ENCODE results near the gene LCE7A. TPM values are rescaled to one million over a fixed set of nuclear protein-coding genes. Genes with fewer than 3 reads are reported as not detected.

LCE7A gene
- total RNA-seq: 1 to 10 TPM in 1 of 8 experiments, not detected in 7; 2.4 TPM

GRCh38 chr1:152859696-152860095 lies at the start of gene LCE7A:
Gene LCE7A, plus strand, starts transcription at chr1:152859996. Its CDS starts 702 bp downstream, at chr1:152860698.
- Histone ChIP-seq H3K4me1 (replicated peaks in 1 of 2) (no peaks in the 10 kb centered on the region), H3K4me3 (no peak within 1 kb of the TSS), H3K27ac (no peak within 1 kb of the TSS)
- WGBS, 10 experiments: 40 to 78% (median 63%) methylated on average over 1 to 3 of the region's 3 CpGs; no CpG with 5 or more reads in 2 of the 10 experiments
- ATAC-seq (replicated peaks in 6 of 8): no peak
- in situ Hi-C loops (cut with MboI; ENCODE audit: low pct_unique_long_range_greater_than_20kb in 2 of 9, low sequenced_read_pairs in 9 of 9, unreplicated experiment in 9 of 9): loop anchor here in 1 of 9 experiments (25.0 kb wide), 1 partner anchor 197 kb away; the partner anchor contains the start of gene LCE2D

GRCh38 chr1:152811050-152811449 lies 48.7 kb upstream of the LCE7A start:
- WGBS, 10 experiments: 0 to 60% (median 50%) methylated on average over 1 to 2 of the region's 2 CpGs; no CpG with 5 or more reads in 3 of the 10 experiments
- no peak overlapping the region for H3K4me3 ChIP-seq
- no peak overlapping the region for H3K27ac ChIP-seq
- in situ Hi-C loops (cut with MboI; ENCODE audit: low pct_unique_long_range_greater_than_20kb in 2 of 9, low sequenced_read_pairs in 9 of 9, unreplicated experiment in 9 of 9): no loop called here
- no peaks in the 10 kb centered on the region for H3K4me1 ChIP-seq (replicated peaks in 1 of 2)
- no peak for ATAC-seq (replicated peaks in 6 of 8)

GRCh38 chr1:152811671-152812070 lies 48.1 kb upstream of the LCE7A start, which contains the start of gene LCE1B:
Gene LCE1B, plus strand, starts transcription at chr1:152811971. Its CDS starts 476 bp downstream, at chr1:152812447.
- Histone ChIP-seq H3K4me3 (no peak within 1 kb of the TSS), H3K27ac (no peak within 1 kb of the TSS), H3K4me1 (replicated peaks in 1 of 2) (no peaks in the 10 kb centered on the region)
- in situ Hi-C loops (cut with MboI; ENCODE audit: low pct_unique_long_range_greater_than_20kb in 2 of 9, low sequenced_read_pairs in 9 of 9, unreplicated experiment in 9 of 9): no loop called here
- no peak for ATAC-seq (replicated peaks in 6 of 8)
- 36 to 83% (median 65%) methylated on average over 1 to 2 of the region's 2 CpGs; no CpG with 5 or more reads in 2 of the 10 experiments for WGBS, 10 experiments

GRCh38 chr1:152817309-152817708 lies 42.5 kb upstream of the LCE7A start:
- in situ Hi-C loops (cut with MboI; ENCODE audit: low pct_unique_long_range_greater_than_20kb in 2 of 9, low sequenced_read_pairs in 9 of 9, unreplicated experiment in 9 of 9): no loop called here
- Histone ChIP-seq H3K4me1 (replicated peaks in 1 of 2) (no peaks in the 10 kb centered on the region), H3K27ac (no peak overlapping the region), H3K4me3 (no peak overlapping the region)
- no peak for ATAC-seq (replicated peaks in 6 of 8)
- WGBS, 10 experiments: 0 to 86% (median 44%) methylated on average over 1 to 6 of the region's 6 CpGs; no CpG with 5 or more reads in 1 of the 10 experiments

GRCh38 chr1:152823294-152823693 lies 36.5 kb upstream of the LCE7A start:
- H3K27ac ChIP-seq: no peak overlapping the region
- no peak for ATAC-seq (replicated peaks in 6 of 8)
- WGBS, 10 experiments: 0 to 56% (median 17%) methylated on average over 3 to 5 of the region's 5 CpGs
- in situ Hi-C loops (cut with MboI; ENCODE audit: low pct_unique_long_range_greater_than_20kb in 2 of 9, low sequenced_read_pairs in 9 of 9, unreplicated experiment in 9 of 9): no loop called here
- H3K4me1 ChIP-seq (replicated peaks in 1 of 2): no peaks in the 10 kb centered on the region
- no peak overlapping the region for H3K4me3 ChIP-seq

- no peak overlapping the region for H3K27ac ChIP-seq
- ATAC-seq (replicated peaks in 6 of 8): peak in 1 of 8 experiments; percentile 29
- H3K4me3 ChIP-seq: no peak overlapping the region
- in situ Hi-C loops (cut with MboI; ENCODE audit: low pct_unique_long_range_greater_than_20kb in 2 of 9, low sequenced_read_pairs in 9 of 9, unreplicated experiment in 9 of 9): no loop called here
- no peaks in the 10 kb centered on the region for H3K4me1 ChIP-seq (replicated peaks in 1 of 2)
Observed at GRCh38 chr1:152824964-152825363, 34.8 kb upstream of the LCE7A start.

- no peak within 1 kb of the TSS for H3K4me3 ChIP-seq
- in situ Hi-C loops (cut with MboI; ENCODE audit: low pct_unique_long_range_greater_than_20kb in 2 of 9, low sequenced_read_pairs in 9 of 9, unreplicated experiment in 9 of 9): no loop called here
- no peak within 1 kb of the TSS for H3K27ac ChIP-seq
- ATAC-seq (replicated peaks in 6 of 8): no peak
- 0 to 93% (median 44%) methylated on average over 1 to 2 of the region's 2 CpGs; no CpG with 5 or more reads in 6 of the 10 experiments for WGBS, 10 experiments
- no peaks in the 10 kb centered on the region for H3K4me1 ChIP-seq (replicated peaks in 1 of 2)
Observed at GRCh38 chr1:152827173-152827572, 32.6 kb upstream of the LCE7A start, which contains the start of gene LCE1A. Gene LCE1A, plus strand, starts transcription at chr1:152827473. Its CDS starts 0 bp downstream, at chr1:152827473.

- 0 to 58% (median 4%) methylated on average over 1 to 2 of the region's 2 CpGs; no CpG with 5 or more reads in 2 of the 10 experiments for WGBS, 10 experiments
- H3K4me3 ChIP-seq: no peak overlapping the region
- in situ Hi-C loops (cut with MboI; ENCODE audit: low pct_unique_long_range_greater_than_20kb in 2 of 9, low sequenced_read_pairs in 9 of 9, unreplicated experiment in 9 of 9): no loop called here
- peak in 2 of 8 experiments; percentile 64 to 76 for ATAC-seq (replicated peaks in 6 of 8)
- no peak overlapping the region for H3K27ac ChIP-seq
- H3K4me1 ChIP-seq (replicated peaks in 1 of 2): no peaks in the 10 kb centered on the region
Observed at GRCh38 chr1:152836870-152837269, 22.9 kb upstream of the LCE7A start.

GRCh38 chr1:152842556-152842955 lies 17.2 kb upstream of the LCE7A start, which contains the start of gene LCE6A:
Gene LCE6A, plus strand, starts transcription at chr1:152842856. Its CDS starts 665 bp downstream, at chr1:152843521.
- Histone ChIP-seq H3K27ac (no peak within 1 kb of the TSS), H3K4me3 (no peak within 1 kb of the TSS), H3K4me1 (replicated peaks in 1 of 2) (no peaks in the 10 kb centered on the region)
- in situ Hi-C loops (cut with MboI; ENCODE audit: low pct_unique_long_range_greater_than_20kb in 2 of 9, low sequenced_read_pairs in 9 of 9, unreplicated experiment in 9 of 9): no loop called here
- ATAC-seq (replicated peaks in 6 of 8): no peak
- 0 to 80% (median 33%) methylated on average over 1 to 3 of the region's 3 CpGs; no CpG with 5 or more reads in 5 of the 10 experiments for WGBS, 10 experiments

- whole genome bisulfite sequencing, 10 experiments: 0 to 45% (median 17%) methylated on average over 1 to 2 of the region's 2 CpGs; no CpG with 5 or more reads in 3 of the 10 experiments
- peak in 1 of 8 experiments; percentile 51 for ATAC-seq (replicated peaks in 6 of 8)
Observed at GRCh38 chr1:152855661-152856060, 4.1 kb upstream of the LCE7A start.

GRCh38 chr1:152858062-152858461 lies 1.7 kb upstream of the LCE7A start:
- no peaks in the 10 kb centered on the region for H3K4me1 ChIP-seq (replicated peaks in 1 of 2)
- in situ Hi-C loops (cut with MboI; ENCODE audit: low pct_unique_long_range_greater_than_20kb in 2 of 9, low sequenced_read_pairs in 9 of 9, unreplicated experiment in 9 of 9): loop anchor here in 1 of 9 experiments (25.0 kb wide), 1 partner anchor 196 kb away; the partner anchor contains the start of gene LCE2D
- 0 to 43% (median 30%) methylated on average over 1 of the region's 1 CpG; no CpG with 5 or more reads in 6 of the 10 experiments for WGBS, 10 experiments
- H3K4me3 ChIP-seq: no peak overlapping the region
- peak in 2 of 8 experiments; percentile 34 to 57 for ATAC-seq (replicated peaks in 6 of 8)
- no peak overlapping the region for H3K27ac ChIP-seq

More at GRCh38 chr1:152855661-152856060, 4.1 kb upstream of the LCE7A start:
- Histone ChIP-seq H3K4me1 (replicated peaks in 1 of 2) (no peaks in the 10 kb centered on the region), H3K27ac (no peak overlapping the region), H3K4me3 (no peak overlapping the region)
- in situ Hi-C loops (cut with MboI; ENCODE audit: low pct_unique_long_range_greater_than_20kb in 2 of 9, low sequenced_read_pairs in 9 of 9, unreplicated experiment in 9 of 9): loop anchor here in 1 of 9 experiments (25.0 kb wide), 1 partner anchor 193 kb away; the partner anchor contains the start of gene LCE2D

- no peak for ATAC-seq (replicated peaks in 6 of 8)
- H3K27ac ChIP-seq: no peak overlapping the region
- H3K4me1 ChIP-seq (replicated peaks in 1 of 2): no peaks in the 10 kb centered on the region
- H3K4me3 ChIP-seq: no peak overlapping the region
- in situ Hi-C loops (cut with MboI; ENCODE audit: low pct_unique_long_range_greater_than_20kb in 2 of 9, low sequenced_read_pairs in 9 of 9, unreplicated experiment in 9 of 9): loop anchor here in 1 of 9 experiments (25.0 kb wide), 1 partner anchor 198 kb away; the partner anchor contains the start of gene LCE2D
- WGBS, 10 experiments: 30 to 66% (median 49%) methylated on average over 2 to 3 of the region's 3 CpGs; no CpG with 5 or more reads in 2 of the 10 experiments
Observed at GRCh38 chr1:152860129-152860528, 333 bp downstream of the LCE7A start.

GRCh38 chr1:152861374-152861773 lies 1.6 kb downstream of the LCE7A start:
- 0 to 80% (median 33%) methylated on average over 1 to 4 of the region's 4 CpGs; no CpG with 5 or more reads in 1 of the 10 experiments for WGBS, 10 experiments
- in situ Hi-C loops (cut with MboI; ENCODE audit: low pct_unique_long_range_greater_than_20kb in 2 of 9, low sequenced_read_pairs in 9 of 9, unreplicated experiment in 9 of 9): loop anchor here in 1 of 9 experiments (25.0 kb wide), 1 partner anchor 199 kb away; the partner anchor contains the start of gene LCE2D
- no peak overlapping the region for H3K4me3 ChIP-seq
- ATAC-seq (replicated peaks in 6 of 8): no peak
- no peaks in the 10 kb centered on the region for H3K4me1 ChIP-seq (replicated peaks in 1 of 2)
- no peak overlapping the region for H3K27ac ChIP-seq
